ENCODE measurements around the gene CFAP97D2. TPM values are rescaled to one million over a fixed set of nuclear protein-coding genes. Genes with fewer than 3 reads are reported as not detected.

The CFAP97D2 gene
- total RNA-seq, 1 experiment from 2014 or later, result not detected

- TF ChIP-seq ZNF232 (CRISPR knock-in tag; IDR thresholded peaks at IDR 0.05) (no peak), ZNF317 (CRISPR knock-in tag; IDR thresholded peaks at IDR 0.05; ENCODE audit: borderline replicate concordance, low read depth) (no peak), SMAD4 (CRISPR knock-in tag; IDR thresholded peaks at IDR 0.05) (no peak), ELF4 (CRISPR knock-in tag; IDR thresholded peaks at IDR 0.05; ENCODE audit: low read depth) (no peak), JAZF1 (CRISPR knock-in tag; IDR thresholded peaks at IDR 0.05) (no peak), NR1H2 (CRISPR knock-in tag; IDR thresholded peaks at IDR 0.05) (no peak), ZNF423 (CRISPR knock-in tag; IDR thresholded peaks at IDR 0.05) (no peak), AR (CRISPR knock-in tag; IDR thresholded peaks at IDR 0.05) (no peak), ZNF138 (CRISPR knock-in tag; conservative IDR thresholded peaks at IDR 0.05) (no peak), ERG (CRISPR knock-in tag; IDR thresholded peaks at IDR 0.05) (no peak), FOXP4 (CRISPR knock-in tag; IDR thresholded peaks at IDR 0.05) (no peak)
Observed at GRCh38 chr13:114211446-114212157, 32.5 kb downstream of the CFAP97D2 start (continued).

GRCh38 chr13:114212158-114212495 lies 33.1 kb downstream of the CFAP97D2 start:
- TF ChIP-seq PRRX2 (CRISPR knock-in tag; IDR thresholded peaks at IDR 0.05), result no peak
- TF ChIP-seq HMGXB4 (CRISPR knock-in tag; IDR thresholded peaks at IDR 0.05), result no peak
- no peak for TF ChIP-seq FOXP4 (CRISPR knock-in tag; IDR thresholded peaks at IDR 0.05)
- TF ChIP-seq E2F5 (CRISPR knock-in tag; IDR thresholded peaks at IDR 0.05), result no peak
- TF ChIP-seq NR2C2 (CRISPR knock-in tag; IDR thresholded peaks at IDR 0.05), result no peak
- TF ChIP-seq TCF7 (CRISPR knock-in tag; IDR thresholded peaks at IDR 0.05; ENCODE audit: low read depth), result no peak

More at GRCh38 chr13:114212158-114212495, 33.1 kb downstream of the CFAP97D2 start:
- peaks cover 9% of the 10 kb centered on the region for H3K36me3 Mint-ChIP-seq
- DNase-seq (ENCODE audit: low spot score) (no peak), ATAC-seq (no peak)
- ChIA-PET CTCF (interaction anchor here (1.0 kb wide), 1 partner anchor 250 kb away, joined by 3 read pairs; no protein-coding TSS in a partner anchor), POLR2A (no interaction called here)
- H3K27ac Mint-ChIP-seq, result no peak overlapping the region
- H3K4me3 Mint-ChIP-seq, result no peak overlapping the region
- H3K27me3 Mint-ChIP-seq (ENCODE audit: low read depth), result peaks cover 8% of the 10 kb centered on the region; the same call in 1 of the 2 replicates
- peaks cover 25% of the 10 kb centered on the region for H3K9me3 Mint-ChIP-seq
- H3K4me1 Mint-ChIP-seq, result peaks cover 8% of the 10 kb centered on the region

All from WTC11 (cell line).